Epithelial cell of proximal tubule (primary cell): Measurements from ENCODE around the gene UBE2Q2. TPM values are rescaled to one million over a fixed set of nuclear protein-coding genes. Genes with fewer than 3 reads are reported as not detected.
A peak's percentile ranks its signal among the peaks of the same experiment; 100 is the strongest.
"Not testable (repeated sequence)": the region's sequence is repeated elsewhere in the genome, so short reads cannot be mapped to it uniquely, and the experiment has no call there.

ENCODE experiments used
- DNase-seq: peaks from one replicate; pipeline ENCODE4 v3.0.0-alpha.2; 2011; ENCODE audit warnings: low read depth
- H3K4me3 ChIP-seq: 2 replicates; pipeline ENCODE4 v1.5.1; 2011; ENCODE audit warnings: low read depth, mild to moderate bottlenecking, low read length
- total RNA-seq: library from RNA; depleted of rRNA; stranded (reverse); fragments of >200 nt; gene quantifications from 2 replicates; pipeline ENCODE4 v1.2.3, GENCODE V29; 2015
- TF ChIP-seq, protein P1 (sequence below): conservative IDR thresholded peaks from 2 replicates; pipeline ENCODE4 v1.5.1; 2012; ENCODE audit warnings: low read depth, mild to moderate bottlenecking, low read length

The UBE2Q2 gene
- 30.7 and 40.9 TPM in 2 replicates for total RNA-seq

DNA sequence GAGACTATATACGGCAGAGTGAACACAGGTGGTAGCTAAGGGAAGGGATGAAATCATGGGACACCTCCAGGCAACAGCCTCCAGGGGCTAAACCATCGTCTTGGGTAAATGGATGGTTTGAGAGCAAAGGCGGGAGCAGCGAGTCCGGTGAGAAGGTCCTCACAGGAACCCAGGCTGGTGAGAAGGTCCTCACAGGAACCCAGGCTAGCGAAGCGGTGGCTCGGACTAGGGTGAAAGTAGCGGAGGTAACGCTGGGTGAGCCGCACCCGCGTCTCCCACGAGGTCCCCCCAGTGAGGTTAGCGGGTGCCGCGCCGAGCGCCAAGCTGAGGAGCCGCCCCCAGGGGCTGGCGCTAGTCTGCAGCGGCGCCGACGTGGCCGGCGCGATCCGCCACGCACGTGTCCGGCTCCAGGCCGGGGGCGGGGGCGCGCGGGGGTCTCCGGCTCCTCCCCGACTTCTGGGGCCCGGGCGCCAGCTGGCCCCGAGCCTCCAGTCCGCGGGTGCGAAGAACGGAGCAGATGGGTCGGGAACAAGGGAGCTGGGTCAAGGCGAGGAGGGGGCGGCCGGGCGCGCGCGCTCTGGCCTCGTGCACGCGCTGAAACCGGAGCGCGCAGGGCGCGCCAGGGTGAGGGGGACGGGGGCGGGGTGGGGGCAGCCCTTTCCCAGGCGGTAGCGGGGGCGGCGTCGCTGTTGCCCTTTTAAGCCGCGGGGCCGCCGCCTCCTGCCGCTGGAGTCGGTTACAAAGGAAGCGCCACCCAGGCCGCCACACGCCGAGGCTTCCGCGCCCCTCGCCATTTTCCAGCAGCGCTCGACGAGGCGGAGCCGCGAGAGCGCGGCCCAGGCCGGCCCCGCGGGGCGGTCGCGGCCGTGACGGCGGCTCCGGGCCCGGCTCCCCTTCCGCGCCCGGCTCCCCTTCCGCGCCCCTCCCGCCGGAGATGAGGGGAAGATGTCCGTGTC lies at the start of gene UBE2Q2:
Gene UBE2Q2, plus strand, starts transcription at position 726 of the 956 bp plus-strand sequence. Its CDS starts 220 bp downstream, at position 946.
- peak within 1 kb of the TSS; percentile 95 for H3K4me3 ChIP-seq
- TF ChIP-seq, protein P1, sequence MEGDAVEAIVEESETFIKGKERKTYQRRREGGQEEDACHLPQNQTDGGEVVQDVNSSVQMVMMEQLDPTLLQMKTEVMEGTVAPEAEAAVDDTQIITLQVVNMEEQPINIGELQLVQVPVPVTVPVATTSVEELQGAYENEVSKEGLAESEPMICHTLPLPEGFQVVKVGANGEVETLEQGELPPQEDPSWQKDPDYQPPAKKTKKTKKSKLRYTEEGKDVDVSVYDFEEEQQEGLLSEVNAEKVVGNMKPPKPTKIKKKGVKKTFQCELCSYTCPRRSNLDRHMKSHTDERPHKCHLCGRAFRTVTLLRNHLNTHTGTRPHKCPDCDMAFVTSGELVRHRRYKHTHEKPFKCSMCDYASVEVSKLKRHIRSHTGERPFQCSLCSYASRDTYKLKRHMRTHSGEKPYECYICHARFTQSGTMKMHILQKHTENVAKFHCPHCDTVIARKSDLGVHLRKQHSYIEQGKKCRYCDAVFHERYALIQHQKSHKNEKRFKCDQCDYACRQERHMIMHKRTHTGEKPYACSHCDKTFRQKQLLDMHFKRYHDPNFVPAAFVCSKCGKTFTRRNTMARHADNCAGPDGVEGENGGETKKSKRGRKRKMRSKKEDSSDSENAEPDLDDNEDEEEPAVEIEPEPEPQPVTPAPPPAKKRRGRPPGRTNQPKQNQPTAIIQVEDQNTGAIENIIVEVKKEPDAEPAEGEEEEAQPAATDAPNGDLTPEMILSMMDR: no peak
- DNase-seq: no peak

DNA sequence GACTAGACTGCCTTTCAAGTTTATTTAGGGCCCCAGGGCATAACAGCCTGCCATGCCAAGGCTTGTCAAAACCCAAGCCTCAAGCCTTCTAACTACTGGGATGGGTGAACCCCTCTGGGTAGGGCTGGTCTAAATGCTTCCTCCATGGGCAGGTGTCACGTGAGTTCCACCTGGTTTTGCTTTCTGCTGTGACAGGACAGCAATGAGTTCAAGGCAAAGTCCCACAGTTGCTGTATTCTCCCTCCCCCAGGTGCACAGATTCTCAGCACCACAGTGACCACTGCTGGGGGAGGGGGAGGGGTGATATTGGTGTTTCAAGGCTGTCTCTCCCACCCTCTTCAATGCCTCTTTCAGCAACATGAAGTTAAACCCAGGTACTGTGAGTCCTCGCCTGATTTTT lies 46.9 kb upstream of the UBE2Q2 start:
- DNase-seq: no peak
- TF ChIP-seq, protein P1: no peak
- no peak overlapping the region for H3K4me3 ChIP-seq

DNA sequence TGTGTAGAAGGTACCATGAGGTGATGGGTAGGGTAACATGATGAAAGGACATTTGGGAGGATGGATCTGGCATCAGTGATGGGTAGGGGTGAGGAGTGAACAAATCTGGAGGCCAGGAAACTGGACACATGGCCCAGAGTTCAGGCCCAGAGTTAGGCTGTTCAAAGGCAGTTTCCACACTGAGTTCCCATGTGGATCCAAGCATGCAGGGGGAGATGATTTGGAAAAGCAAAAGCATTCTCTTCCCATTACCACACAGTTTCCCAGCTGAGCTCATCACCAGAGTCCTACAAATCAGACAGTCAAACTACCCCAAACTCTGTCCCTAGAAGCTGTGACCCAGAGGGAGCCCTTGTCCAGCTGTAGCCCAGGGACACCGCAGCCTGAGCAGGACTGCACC lies 46.1 kb upstream of the UBE2Q2 start:
- H3K4me3 ChIP-seq, DNase-seq: not testable (repeated sequence)

DNA sequence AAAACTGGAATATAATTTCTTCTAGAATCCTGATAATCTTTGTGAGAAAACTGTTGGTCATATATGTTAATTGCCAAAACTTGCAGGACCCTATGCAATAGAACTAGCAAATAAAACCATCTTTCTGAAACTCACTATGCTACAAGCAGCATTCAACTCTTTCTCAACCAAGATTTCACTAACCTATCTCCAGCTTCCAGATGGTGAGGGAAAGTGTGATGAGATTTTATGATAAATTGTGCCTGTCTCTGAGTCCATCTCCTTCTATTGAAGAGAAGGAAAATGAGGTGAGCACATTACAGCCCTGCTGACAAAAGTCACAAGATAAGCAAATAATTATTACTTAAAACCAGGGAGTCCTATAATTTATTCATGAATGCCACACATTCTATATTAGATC lies 44.1 kb upstream of the UBE2Q2 start:
- TF ChIP-seq, protein P1: no peak
- no peak for DNase-seq
- no peak overlapping the region for H3K4me3 ChIP-seq

DNA sequence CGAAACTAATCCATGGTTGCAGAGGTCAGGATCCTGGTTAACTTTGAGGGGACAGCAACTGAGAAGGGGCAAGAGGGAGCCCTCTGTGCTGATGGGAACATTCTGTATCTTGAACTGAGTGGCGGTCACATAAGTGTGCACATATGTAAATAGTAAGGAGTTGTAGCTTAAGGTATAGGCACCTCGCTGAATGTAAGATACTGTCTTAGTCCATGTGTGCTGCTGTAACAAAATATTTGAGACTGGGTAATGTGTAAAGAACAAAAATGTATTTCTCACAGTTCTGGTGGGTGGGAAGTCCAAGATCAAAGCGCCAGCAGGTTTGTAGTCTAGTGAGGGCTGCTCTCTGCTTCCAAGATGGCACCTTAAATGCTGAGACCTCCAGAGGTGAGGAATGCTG lies 42.8 kb upstream of the UBE2Q2 start:
- DNase-seq, H3K4me3 ChIP-seq: not testable (repeated sequence)

DNA sequence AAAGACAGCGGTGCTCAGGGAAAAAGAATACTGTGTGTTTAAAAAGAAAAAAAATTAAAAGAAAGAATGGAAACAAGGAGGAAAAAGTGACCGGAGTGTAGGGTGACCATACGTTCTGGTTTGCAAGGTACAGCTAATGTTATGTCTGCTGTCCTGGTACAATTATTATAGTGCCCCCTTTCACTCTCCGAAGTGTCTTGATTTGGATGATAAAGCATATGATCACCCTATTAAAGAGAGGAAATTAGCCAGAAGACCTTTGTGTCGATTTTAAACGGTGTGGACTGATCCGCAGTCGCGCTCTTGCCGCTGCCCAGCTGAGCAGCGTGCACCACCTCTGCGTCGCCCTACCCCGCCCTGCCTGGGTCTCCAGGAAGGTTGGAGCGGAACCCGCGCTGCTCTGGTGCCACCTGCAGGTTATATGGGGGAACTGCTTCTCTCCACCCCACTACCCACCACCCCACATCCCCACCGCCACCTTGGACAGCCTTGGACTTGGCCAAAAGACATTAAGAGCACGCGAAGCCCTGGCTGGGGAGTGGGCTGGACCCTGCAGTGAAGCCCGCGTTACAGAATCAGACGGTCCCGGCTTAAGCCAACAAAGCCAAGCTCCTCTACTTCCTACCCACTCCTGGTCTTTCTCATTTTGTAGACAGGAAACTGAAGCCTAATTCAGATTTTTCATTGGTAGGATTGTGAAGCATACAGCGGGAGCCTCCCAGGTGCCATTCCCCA lies 41.2 kb upstream of the UBE2Q2 start:
- no peak for DNase-seq
- TF ChIP-seq, protein P1: peak; percentile 67
- peak overlapping the region; percentile 42 for H3K4me3 ChIP-seq

DNA sequence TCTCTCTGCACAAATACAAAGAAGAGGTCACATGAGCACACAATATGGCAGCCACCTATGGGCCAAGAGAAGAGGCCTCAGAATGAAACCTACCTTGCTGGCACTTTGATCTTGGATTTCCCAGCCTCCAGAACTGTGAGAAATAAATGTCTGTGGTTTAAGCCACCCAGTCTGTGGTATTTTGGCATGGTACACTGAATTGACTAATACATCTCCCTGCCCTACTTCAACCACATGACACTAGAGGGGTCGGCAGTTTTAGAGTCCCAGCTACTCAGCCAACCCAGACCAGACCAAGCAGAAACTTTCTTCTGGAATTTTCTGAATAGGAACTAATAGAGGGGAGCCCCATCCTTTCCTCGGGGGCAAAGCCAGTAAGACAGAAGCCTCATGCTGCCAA lies 35.8 kb upstream of the UBE2Q2 start:
- not testable (repeated sequence) for DNase-seq, H3K4me3 ChIP-seq

DNA sequence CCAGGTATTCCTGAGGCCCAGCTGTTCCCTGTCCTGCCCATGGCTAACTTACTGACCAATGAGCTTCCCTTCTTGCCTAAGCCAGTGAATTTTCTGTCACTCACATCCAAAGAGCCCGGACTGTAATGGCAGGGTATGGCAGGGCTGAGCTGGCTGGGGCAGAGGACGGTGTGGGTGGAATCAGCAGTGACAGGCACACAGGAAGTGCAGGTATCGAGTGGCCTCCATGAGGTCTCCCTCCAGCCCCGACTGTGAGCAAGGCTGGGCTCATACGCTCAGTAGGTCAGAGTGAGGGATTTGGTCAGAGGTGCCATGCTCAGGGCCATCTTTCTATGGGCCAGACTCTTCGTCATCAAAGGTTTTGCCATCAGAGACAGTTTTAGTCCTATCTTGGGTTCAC lies 35.2 kb upstream of the UBE2Q2 start:
- H3K4me3 ChIP-seq, DNase-seq: not testable (repeated sequence)

DNA sequence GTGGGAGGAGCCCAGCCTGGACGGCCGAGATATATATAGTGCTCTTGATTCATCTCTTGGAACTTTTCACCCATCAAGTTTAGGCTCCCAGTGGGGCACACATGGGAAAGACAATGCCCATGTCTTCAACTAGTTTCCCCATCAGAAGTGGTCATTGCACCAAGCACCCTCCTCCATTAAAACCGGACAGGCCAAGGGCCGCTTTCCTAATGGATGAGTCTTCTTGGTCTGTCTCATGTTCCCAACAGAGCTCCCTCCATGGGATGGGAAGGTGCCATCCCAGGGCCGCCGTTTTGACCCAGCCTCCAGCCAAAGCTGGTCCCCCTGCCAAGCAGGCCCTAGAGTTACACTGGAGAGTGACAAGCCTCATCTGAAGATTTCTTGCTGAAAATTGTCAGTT lies 34.7 kb upstream of the UBE2Q2 start:
- no peak overlapping the region for H3K4me3 ChIP-seq
- DNase-seq: no peak
- TF ChIP-seq, protein P1: no peak
